Mammary epithelial cell (primary cell): ENCODE results near the gene CACNG5.

Experiments
- EZH2 ChIP-seq: IDR thresholded peaks from 2 replicates; pipeline ENCODE4 v1.6.1; 2012; ENCODE audit warnings: low read length, inconsistent platforms, borderline replicate concordance
- TF ChIP-seq, protein P1 (sequence below), 2 donors: IDR thresholded peaks in 1 of 2; conservative IDR thresholded peaks in 1 of 2; 2 replicates each; pipeline ENCODE4 v1.5.1; 2011 to 2012; ENCODE audit warnings: inconsistent platforms in 2 of 2, low read length in 2 of 2, mild to moderate bottlenecking in 2 of 2, control low read depth in 1 of 2, low read depth in 1 of 2; ENCODE audit not compliant: insufficient read depth in 1 of 2; ENCODE audit errors: extremely low read depth in 1 of 2

DNA sequence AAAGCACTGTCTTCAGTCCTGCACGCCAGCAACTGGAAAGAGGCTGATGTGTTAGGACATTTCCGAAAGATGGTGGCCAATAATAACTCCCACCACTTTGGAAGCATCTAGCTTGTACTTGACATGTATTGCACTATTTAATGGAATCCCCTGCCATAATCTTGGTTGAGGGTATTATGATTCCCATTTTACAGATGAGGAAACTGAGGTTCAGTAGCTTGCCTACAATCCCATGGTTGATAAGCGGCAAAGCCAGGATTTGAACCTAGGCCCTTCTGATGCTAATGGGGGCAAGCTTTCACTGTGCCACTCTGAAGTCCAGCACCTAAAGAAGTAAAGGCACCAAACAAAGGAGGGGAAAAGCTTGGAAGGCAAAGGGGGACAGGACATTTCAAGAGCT lies 8.0 kb downstream of the CACNG5 start:
- TF ChIP-seq, protein P1, sequence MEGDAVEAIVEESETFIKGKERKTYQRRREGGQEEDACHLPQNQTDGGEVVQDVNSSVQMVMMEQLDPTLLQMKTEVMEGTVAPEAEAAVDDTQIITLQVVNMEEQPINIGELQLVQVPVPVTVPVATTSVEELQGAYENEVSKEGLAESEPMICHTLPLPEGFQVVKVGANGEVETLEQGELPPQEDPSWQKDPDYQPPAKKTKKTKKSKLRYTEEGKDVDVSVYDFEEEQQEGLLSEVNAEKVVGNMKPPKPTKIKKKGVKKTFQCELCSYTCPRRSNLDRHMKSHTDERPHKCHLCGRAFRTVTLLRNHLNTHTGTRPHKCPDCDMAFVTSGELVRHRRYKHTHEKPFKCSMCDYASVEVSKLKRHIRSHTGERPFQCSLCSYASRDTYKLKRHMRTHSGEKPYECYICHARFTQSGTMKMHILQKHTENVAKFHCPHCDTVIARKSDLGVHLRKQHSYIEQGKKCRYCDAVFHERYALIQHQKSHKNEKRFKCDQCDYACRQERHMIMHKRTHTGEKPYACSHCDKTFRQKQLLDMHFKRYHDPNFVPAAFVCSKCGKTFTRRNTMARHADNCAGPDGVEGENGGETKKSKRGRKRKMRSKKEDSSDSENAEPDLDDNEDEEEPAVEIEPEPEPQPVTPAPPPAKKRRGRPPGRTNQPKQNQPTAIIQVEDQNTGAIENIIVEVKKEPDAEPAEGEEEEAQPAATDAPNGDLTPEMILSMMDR (conservative IDR thresholded peaks at IDR 0.05 in 1 of 2, IDR thresholded peaks at IDR 0.05 in 1 of 2; ENCODE audit: extremely low read depth in 1 of 2, insufficient read depth in 1 of 2, low read depth in 1 of 2, low read length in 2 of 2), result no peak
- TF ChIP-seq EZH2, result no peak
